Spleen (tissue), 7 donors: ENCODE results near the gene BMPER.

ENCODE experiments used
- CTCF ChIP-seq, 11 experiments: fragments of 200-600 bp in 7 of 11; fragments of 450-650 bp in 4 of 11; sonication (generic) in 4 of 11; IDR thresholded peaks in 8 of 11; conservative IDR thresholded peaks in 3 of 11; 1 replicate in 7 of 11; 2 replicates in 4 of 11; pipeline versions ENCODE4 v1.4.0 to v1.8.0; 2016 to 2021; ENCODE audit warnings: antibody characterized with exemption in 11 of 11, inconsistent platforms in 4 of 11, mild to moderate bottlenecking in 1 of 11
- POLR2A ChIP-seq, 3 donors: fragments of 450-650 bp; IDR thresholded peaks; one replicate each; pipeline ENCODE4 v1.5.1; 2017; ENCODE audit warnings: antibody characterized with exemption in 3 of 3, mild to moderate bottlenecking in 1 of 3
- POLR2AphosphoS5 ChIP-seq, 3 donors: sonication (generic); formaldehyde crosslinking; IDR thresholded peaks; one replicate each; pipeline ENCODE4 v1.5.1; 2017; ENCODE audit warnings: antibody characterized with exemption in 3 of 3
- donor health status: DM: no; HTN: no; CAD: no; lungs with moderate emphysema.
- donor health status: DM: no; HTN: no; CAD: no.
- donor health status: DM: no; HTN: no; CAD: no.

DNA sequence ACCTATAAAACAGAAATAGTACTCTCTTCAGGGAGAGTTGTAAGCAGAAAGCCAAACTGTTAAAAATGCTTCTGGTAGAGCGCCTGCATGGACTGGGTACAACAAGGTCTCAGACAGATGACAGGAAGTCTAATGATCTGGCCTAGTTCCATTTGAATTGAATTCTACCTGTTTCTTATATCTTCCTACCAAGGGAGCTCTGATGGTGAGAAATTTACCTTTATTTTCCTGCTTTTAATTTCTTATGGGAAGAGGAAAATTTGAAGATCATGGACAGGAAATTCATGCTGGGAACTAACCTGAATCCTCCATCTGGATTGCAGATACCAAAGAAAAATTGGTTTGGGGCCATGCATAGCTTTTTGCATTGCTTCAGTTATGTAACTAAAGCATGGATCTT is 63.3 kb downstream of the BMPER start:
- TF ChIP-seq CTCF (IDR thresholded peaks at IDR 0.05 in 8 of 11, conservative IDR thresholded peaks at IDR 0.05 in 3 of 11) (no peak), POLR2A (IDR thresholded peaks at IDR 0.05) (no peak), POLR2AphosphoS5 (IDR thresholded peaks at IDR 0.05) (no peak)
